GM12878 (cell line): Measurements from ENCODE around the gene ATP2A2.

Experiments
- EZH2 ChIP-seq: IDR thresholded peaks from 2 replicates; pipeline ENCODE4 v1.6.1; 2012; ENCODE audit warnings: low read depth, mild to moderate bottlenecking, control low read depth, inconsistent platforms, low read length, borderline replicate concordance; ENCODE audit not compliant: control insufficient read depth
- HDGF ChIP-seq: fragments of 450-650 bp; IDR thresholded peaks from 2 replicates; pipeline ENCODE4 v1.6.1; 2016; ENCODE audit warnings: antibody characterized with exemption
- JUNB ChIP-seq: IDR thresholded peaks from 2 replicates; pipeline ENCODE4 v1.6.1; 2016; ENCODE audit warnings: antibody characterized with exemption, mild to moderate bottlenecking
- NR2C1 ChIP-seq: fragments of 450-650 bp; IDR thresholded peaks from 2 replicates; pipeline ENCODE4 v1.6.1; 2017; ENCODE audit warnings: antibody characterized with exemption, mild to moderate bottlenecking, moderate library complexity
- POLR2AphosphoS5 ChIP-seq: IDR thresholded peaks from 2 replicates; pipeline ENCODE4 v1.6.1; 2011; ENCODE audit warnings: mild to moderate bottlenecking, low read length, inconsistent platforms
- RELA ChIP-seq: fragments of 450-650 bp; IDR thresholded peaks from 2 replicates; pipeline ENCODE4 v1.8.0; 2014; ENCODE audit warnings: borderline replicate concordance; ENCODE audit not compliant: partially characterized antibody
- STAT3 ChIP-seq: IDR thresholded peaks from 2 replicates; pipeline ENCODE4 v1.6.1; 2011; ENCODE audit warnings: low read depth, low read length, improper control_type of control experiment
- TARDBP ChIP-seq: IDR thresholded peaks from 2 replicates; pipeline ENCODE4 v1.6.1; 2016; ENCODE audit warnings: borderline replicate concordance
- TCF12 ChIP-seq: IDR thresholded peaks from 2 replicates; pipeline ENCODE4 v1.6.1; 2011; ENCODE audit warnings: low read depth, mild to moderate bottlenecking, low read length
- YY1 ChIP-seq: IDR thresholded peaks from 2 replicates; pipeline ENCODE4 v1.6.1; 2011; ENCODE audit warnings: low read depth, mild to moderate bottlenecking, low read length
- TF ChIP-seq, protein P1 (sequence below): IDR thresholded peaks from 2 replicates; pipeline ENCODE4 v1.6.1; 2012; ENCODE audit warnings: low read depth, low read length, improper control_type of control experiment
- TF ChIP-seq, protein P2 (sequence below), 3 experiments: IDR thresholded peaks in 2 of 3; conservative IDR thresholded peaks in 1 of 3; 2 replicates each; pipeline ENCODE4 v1.5.1; 2011; ENCODE audit warnings: low read depth in 3 of 3, low read length in 3 of 3, mild to moderate bottlenecking in 3 of 3, control low read depth in 2 of 3, moderate library complexity in 2 of 3, inconsistent platforms in 1 of 3, mixed read lengths in 1 of 3; ENCODE audit not compliant: control insufficient read depth in 2 of 3, insufficient read depth in 1 of 3; ENCODE audit errors: extremely low read depth in 1 of 3
- TF ChIP-seq, protein P3 (sequence below): IDR thresholded peaks from 2 replicates; pipeline ENCODE4 v1.6.1; 2012; ENCODE audit warnings: mild to moderate bottlenecking, low read depth, low read length

DNA sequence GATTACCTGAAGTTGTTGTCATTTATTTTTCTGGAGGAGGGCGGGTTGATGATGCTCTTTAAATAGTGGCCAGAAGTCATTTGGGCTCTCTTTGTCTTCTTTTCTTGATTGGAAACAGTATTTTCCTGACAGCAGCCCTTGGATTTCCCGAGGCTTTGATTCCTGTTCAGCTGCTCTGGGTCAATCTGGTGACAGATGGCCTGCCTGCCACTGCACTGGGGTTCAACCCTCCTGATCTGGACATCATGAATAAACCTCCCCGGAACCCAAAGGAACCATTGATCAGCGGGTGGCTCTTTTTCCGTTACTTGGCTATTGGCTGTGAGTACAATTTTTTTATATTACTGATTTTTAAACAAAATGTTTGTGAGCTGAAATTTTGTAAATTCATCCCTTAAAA, 62.1 kb downstream of the ATP2A2 start:
- TF ChIP-seq JUNB (no peak), POLR2AphosphoS5 (no peak), RELA (no peak), TCF12 (no peak), NR2C1 (no peak), HDGF (no peak), TARDBP (no peak), YY1 (no peak), EZH2 (no peak), STAT3 (no peak)
- TF ChIP-seq, protein P1, sequence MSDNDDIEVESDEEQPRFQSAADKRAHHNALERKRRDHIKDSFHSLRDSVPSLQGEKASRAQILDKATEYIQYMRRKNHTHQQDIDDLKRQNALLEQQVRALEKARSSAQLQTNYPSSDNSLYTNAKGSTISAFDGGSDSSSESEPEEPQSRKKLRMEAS = no peak
- TF ChIP-seq, protein P2, sequence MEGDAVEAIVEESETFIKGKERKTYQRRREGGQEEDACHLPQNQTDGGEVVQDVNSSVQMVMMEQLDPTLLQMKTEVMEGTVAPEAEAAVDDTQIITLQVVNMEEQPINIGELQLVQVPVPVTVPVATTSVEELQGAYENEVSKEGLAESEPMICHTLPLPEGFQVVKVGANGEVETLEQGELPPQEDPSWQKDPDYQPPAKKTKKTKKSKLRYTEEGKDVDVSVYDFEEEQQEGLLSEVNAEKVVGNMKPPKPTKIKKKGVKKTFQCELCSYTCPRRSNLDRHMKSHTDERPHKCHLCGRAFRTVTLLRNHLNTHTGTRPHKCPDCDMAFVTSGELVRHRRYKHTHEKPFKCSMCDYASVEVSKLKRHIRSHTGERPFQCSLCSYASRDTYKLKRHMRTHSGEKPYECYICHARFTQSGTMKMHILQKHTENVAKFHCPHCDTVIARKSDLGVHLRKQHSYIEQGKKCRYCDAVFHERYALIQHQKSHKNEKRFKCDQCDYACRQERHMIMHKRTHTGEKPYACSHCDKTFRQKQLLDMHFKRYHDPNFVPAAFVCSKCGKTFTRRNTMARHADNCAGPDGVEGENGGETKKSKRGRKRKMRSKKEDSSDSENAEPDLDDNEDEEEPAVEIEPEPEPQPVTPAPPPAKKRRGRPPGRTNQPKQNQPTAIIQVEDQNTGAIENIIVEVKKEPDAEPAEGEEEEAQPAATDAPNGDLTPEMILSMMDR (IDR thresholded peaks at IDR 0.05 in 2 of 3, conservative IDR thresholded peaks at IDR 0.05 in 1 of 3; ENCODE audit: control insufficient read depth in 2 of 3, extremely low read depth in 1 of 3, insufficient read depth in 1 of 3, low read depth in 3 of 3, low read length in 3 of 3) = no peak
- TF ChIP-seq, protein P3, sequence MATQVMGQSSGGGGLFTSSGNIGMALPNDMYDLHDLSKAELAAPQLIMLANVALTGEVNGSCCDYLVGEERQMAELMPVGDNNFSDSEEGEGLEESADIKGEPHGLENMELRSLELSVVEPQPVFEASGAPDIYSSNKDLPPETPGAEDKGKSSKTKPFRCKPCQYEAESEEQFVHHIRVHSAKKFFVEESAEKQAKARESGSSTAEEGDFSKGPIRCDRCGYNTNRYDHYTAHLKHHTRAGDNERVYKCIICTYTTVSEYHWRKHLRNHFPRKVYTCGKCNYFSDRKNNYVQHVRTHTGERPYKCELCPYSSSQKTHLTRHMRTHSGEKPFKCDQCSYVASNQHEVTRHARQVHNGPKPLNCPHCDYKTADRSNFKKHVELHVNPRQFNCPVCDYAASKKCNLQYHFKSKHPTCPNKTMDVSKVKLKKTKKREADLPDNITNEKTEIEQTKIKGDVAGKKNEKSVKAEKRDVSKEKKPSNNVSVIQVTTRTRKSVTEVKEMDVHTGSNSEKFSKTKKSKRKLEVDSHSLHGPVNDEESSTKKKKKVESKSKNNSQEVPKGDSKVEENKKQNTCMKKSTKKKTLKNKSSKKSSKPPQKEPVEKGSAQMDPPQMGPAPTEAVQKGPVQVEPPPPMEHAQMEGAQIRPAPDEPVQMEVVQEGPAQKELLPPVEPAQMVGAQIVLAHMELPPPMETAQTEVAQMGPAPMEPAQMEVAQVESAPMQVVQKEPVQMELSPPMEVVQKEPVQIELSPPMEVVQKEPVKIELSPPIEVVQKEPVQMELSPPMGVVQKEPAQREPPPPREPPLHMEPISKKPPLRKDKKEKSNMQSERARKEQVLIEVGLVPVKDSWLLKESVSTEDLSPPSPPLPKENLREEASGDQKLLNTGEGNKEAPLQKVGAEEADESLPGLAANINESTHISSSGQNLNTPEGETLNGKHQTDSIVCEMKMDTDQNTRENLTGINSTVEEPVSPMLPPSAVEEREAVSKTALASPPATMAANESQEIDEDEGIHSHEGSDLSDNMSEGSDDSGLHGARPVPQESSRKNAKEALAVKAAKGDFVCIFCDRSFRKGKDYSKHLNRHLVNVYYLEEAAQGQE = no peak
